GM18870 (cell line): ENCODE data around the gene SNED1.
"Not testable (repeated sequence)": the region's sequence is repeated elsewhere in the genome, so short reads cannot be mapped to it uniquely, and the experiment has no call there.

Experiments
- ATAC-seq: cut with Tn5 transposase; IDR thresholded peaks from one replicate; pipeline ENCODE4 v1.9.1; 2021; ENCODE audit warnings: moderate library complexity; ENCODE audit not compliant: unreplicated experiment

SNED1 gene

GRCh38 chr2:241081643-241082340, 83.4 kb downstream of the SNED1 start:
- ATAC-seq = no peak

GRCh38 chr2:241082341-241083090, 84.1 kb downstream of the SNED1 start:
- no peak for ATAC-seq

- ATAC-seq = no peak
Observed at GRCh38 chr2:241083091-241083415, 84.6 kb downstream of the SNED1 start.

GRCh38 chr2:241084856-241085444, 86.5 kb downstream of the SNED1 start:
- no peak for ATAC-seq

- peak; percentile 48 for ATAC-seq
Observed at GRCh38 chr2:241087420-241088268, 89.2 kb downstream of the SNED1 start.

GRCh38 chr2:241088376-241088775, 90.0 kb downstream of the SNED1 start:
- peak; percentile 23 for ATAC-seq

- no peak for ATAC-seq
Observed at GRCh38 chr2:241088791-241089732, 90.6 kb downstream of the SNED1 start.

- no peak for ATAC-seq
Observed at GRCh38 chr2:241091201-241091600, 92.8 kb downstream of the SNED1 start.

- no peak for ATAC-seq
Observed at GRCh38 chr2:241091734-241092445, 93.5 kb downstream of the SNED1 start.

- no peak for ATAC-seq
Observed at GRCh38 chr2:241092677-241093076, 94.3 kb downstream of the SNED1 start.

GRCh38 chr2:241093133-241093781, 94.8 kb downstream of the SNED1 start:
- ATAC-seq = not testable (repeated sequence)

GRCh38 chr2:241094172-241094571, 95.8 kb downstream of the SNED1 start:
- ATAC-seq = no peak

- ATAC-seq = no peak
Observed at GRCh38 chr2:241094924-241095420, 96.6 kb downstream of the SNED1 start.

GRCh38 chr2:241095594-241096290, 97.3 kb downstream of the SNED1 start:
- no peak for ATAC-seq

GRCh38 chr2:241096979-241097378, 98.6 kb downstream of the SNED1 start:
- ATAC-seq = no peak

GRCh38 chr2:241099246-241099645, 100.8 kb downstream of the SNED1 start:
- ATAC-seq = no peak

- ATAC-seq = peak; percentile 67
Observed at GRCh38 chr2:241102239-241102803, 103.9 kb downstream of the SNED1 start, which contains the start of gene MTERF4. Gene MTERF4, minus strand, starts transcription at chr2:241102287. Its CDS starts 14 bp downstream, at chr2:241102273.

GRCh38 chr2:241103176-241103595, 104.8 kb downstream of the SNED1 start:
- ATAC-seq = no peak
